Activated T-helper 9 cell treated with anti-CD3 and anti-CD28 coated beads, Interleukin-2, amount 50 U/mL, for 16 hours (primary cell): ENCODE data around the gene CBX4.
A peak's percentile ranks its signal among the peaks of the same experiment; 100 is the strongest.

ENCODE experiments used
- DNase-seq: peaks from one replicate; pipeline ENCODE4 v3.0.0-alpha.2; 2020; ENCODE audit warnings: low read depth

The CBX4 gene

GRCh38 chr17:79839356-79840268 is at the start of gene CBX4:
Gene CBX4 (minus strand): TSS chr17:79839440. CDS start chr17:79839251, 189 bp downstream.
- peak; percentile 88 for DNase-seq

DNA sequence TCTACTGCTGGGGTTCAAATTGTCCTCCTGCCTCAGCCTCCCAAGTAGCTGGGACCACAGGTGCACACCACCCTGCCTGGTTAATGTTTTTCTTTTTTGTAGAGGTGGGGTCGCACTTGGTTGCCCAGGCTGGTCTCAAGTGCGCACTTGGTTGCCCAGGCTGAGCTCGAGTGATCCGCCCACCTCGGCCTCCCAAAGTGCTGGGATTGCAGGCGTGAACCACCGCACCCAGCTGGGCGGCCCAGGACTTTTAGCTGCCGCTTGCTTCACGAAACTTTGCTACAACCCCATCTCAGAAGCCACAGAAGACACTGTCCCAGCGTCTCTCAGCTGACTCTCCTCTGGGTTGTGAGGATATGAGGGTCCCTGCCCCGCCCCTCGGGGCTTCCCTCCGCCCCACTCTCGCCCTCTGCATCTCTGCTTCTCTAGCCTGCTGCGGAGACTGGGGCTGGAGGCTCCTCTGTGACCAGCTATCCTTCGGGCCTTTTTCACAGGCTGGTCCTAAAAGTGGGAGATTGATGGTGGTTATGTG is 48.8 kb upstream of the CBX4 start:
- no peak for DNase-seq

GRCh38 chr17:79887451-79887991 is 48.3 kb upstream of the CBX4 start:
- no peak for DNase-seq

GRCh38 chr17:79883202-79883601 is 44.0 kb upstream of the CBX4 start:
- no peak for DNase-seq

DNA sequence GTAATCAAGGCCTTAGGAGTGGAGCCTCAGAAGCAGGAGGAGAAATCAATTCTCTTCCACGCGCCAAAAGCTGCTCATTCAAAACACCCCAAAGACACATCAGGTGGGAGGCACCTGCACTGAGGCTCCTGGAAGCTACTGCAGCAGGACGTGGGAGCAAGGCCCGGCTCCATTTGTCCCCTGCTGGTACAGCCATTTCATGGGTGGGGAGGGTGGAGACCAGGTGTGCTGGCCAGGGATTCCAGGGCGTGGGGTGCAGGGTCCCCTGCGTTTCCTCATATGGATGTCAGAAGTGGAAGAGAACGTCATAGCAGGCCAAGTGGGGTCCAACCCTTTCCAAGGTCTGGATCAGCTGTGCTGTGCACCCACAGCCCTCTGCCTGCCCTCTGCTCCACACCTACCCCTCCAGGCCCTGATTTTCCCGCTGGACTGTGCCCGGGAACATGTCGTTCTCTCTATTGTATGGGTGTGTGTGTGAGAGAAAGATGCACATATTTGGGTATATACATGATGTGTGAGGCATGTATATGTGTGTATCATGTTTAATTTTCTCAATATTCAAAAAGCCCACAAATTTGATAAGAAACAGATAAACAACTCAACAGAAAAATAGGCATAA is 39.2 kb upstream of the CBX4 start:
- DNase-seq: no peak

GRCh38 chr17:79877041-79877440 is 37.8 kb upstream of the CBX4 start:
- DNase-seq: no peak

DNA sequence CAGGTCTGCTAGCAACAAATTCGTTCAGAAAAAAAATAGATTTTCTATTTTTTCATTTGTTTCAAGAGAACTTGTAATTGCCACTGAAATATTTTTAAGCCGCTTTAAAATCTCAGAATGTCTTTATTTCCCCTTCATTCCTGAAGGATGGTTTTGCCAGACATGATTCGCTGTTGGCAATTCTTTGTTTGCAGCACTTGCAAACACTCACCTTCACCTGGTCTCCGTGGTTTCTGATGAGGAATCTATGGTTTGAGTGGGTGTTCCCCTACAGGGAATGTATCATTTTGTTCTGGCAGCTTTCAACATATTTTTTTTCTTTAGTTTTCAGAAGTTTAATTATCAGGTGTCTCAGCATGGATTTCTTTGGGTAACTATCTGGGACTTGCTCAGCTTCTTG is 36.3 kb upstream of the CBX4 start:
- no peak for DNase-seq

- no peak for DNase-seq
These were observed 35.2 kb upstream of the CBX4 start for GRCh38 chr17:79874329-79874981.

GRCh38 chr17:79873583-79873982 is 34.3 kb upstream of the CBX4 start:
- DNase-seq: no peak

DNA sequence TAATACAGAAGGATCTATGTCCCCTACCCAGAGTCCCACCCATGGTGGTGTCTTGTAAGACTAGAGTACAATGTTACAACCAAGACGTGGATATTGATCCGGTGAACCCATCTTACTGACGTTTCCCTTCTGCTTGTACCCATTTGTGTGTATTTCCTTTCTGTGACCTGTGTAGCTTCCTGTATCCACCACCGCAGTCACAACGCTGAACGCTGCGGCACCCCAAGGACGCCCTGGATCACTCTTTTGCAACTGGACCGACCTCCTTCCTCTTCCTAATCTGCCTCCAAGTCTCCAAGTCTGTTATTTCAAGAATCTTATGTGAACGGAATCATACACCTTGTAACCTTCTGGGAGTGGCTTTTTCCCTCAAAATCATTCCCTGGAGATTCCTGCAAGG is 33.5 kb upstream of the CBX4 start:
- DNase-seq: no peak

DNA sequence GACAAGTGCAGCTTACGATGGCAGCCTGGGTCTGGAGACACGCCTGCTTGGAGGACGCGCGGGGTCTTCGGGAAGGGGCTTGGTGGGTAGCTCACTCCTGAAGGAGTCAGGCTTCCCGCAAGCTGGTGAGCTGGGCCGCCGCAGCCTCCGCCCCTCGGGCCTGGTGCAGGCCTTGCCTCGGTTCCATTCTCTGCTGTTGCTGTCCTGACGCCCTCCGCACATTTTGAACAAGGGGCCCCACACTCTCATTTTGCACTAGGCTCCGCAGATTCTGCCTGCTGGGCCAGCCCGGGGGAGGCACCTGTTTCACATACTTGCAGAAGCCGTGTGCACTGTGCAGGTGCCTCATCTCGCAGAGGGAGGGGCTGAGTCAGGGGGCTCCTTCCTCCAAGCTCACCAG is 31.9 kb upstream of the CBX4 start:
- DNase-seq: no peak

DNA sequence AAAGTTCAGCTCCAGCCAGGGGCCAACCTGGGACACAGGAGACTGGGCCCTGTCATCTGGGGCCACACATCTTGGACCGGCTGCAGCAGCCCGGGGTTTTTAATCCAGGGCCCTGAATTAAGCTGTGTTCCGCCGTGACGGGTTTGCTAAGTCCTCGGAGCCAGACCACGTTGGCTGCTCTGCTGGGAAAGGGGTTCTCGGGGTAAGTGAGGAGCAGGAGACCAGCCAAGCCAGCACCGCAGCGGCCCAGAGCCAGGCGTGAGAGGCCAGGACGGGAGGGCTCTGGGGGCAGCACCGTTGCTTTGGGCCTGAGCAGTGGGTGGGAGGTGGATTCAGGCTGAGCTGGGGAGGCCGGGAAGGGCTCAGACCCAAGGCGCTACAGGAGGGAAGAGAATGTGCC is 31.3 kb upstream of the CBX4 start:
- DNase-seq: no peak

DNA sequence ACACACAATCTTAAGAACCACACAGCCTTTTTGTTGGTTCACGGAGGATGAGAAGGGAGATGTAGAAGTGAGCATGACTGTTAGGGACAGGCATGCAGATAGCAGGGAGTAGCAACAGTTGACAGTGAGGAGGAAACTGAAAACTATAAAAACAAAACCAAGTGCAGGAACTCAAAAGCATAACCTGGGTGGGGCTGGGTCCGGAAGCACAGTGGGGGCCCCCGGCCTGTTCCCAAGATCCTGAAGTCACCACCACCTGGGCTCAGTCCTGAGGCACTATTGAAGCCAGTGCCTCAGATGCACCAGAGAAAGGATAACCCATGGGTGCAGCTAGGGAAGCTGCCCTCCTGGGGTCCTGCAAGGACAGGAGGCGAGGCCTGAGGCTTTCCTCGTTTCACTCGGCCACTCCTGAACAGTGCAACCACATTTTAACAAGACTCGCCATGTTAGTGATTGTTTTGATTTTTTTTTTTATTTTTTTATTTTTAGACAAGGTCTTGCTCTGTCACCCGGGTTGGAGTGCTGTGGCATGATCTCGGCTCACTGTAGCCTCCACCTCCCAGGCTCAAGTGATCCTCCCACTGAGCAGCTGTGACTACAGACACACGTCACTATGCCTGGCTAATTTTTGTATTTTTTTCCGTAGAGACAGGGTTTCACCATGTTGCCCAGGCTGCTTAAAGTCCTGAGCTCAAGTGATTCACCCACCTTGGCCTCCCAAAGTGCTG is 27.7 kb upstream of the CBX4 start:
- DNase-seq: no peak

DNA sequence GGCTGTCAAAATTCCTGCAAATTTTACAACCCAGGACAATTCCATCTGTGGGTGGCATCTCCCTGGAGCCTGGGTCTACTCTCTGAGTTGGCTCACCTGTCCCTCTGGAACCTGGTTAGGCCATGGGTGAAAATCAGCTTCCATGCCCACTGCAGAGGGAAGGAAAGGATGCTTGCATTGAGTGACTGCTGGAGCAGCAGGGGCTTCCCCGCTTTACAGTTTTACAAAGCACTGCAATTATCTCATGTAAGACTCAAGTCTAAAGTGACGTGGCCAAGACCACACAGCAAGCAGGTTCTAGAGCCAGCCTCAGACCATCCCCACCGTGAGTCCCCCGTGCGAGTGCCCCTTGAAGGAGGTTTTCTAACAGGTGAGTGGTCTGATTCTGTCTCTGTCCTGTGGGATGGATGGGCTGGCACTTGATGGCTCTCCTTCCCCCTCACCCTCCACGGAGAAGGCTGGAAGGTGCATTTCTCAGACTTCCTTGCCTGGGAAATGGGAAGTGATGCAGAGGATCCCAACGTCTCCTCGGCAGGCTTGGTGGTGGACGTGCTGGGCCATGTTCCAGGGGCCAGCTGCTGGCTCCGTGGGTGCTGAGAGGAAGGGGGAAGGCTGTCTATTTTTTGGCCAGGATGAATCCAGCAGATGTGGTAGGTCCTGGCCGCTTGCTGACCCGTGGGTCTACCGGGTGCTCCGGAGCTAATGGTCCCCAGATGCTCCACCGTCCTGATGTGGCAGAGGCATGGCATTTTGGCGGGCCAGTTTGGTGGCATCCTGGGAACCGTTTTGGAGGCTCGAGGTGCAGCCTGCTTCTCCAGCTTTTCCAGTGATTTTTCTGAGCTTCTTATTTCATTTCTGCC is 26.3 kb upstream of the CBX4 start:
- DNase-seq: no peak

- DNase-seq: no peak
These were observed 25.5 kb upstream of the CBX4 start for GRCh38 chr17:79864617-79865250.

DNA sequence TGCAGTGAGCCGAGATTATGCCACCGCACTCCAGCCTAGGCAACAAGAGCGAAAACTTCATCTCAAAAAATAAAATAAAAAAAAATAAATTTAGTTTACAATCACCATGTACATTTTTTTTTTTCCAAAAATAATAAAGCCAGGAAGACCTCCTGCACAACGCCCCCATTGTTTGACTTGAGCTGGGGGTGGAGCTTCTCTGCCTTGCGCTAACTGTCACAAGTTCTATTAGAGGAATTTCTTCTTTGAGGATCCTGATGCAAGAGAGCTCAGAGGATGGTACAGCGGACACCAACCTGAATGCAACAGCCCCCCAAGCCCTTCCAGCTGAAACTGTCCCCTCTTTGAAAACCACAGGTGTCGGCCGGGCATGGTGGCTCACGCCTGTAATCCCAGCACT is 24.9 kb upstream of the CBX4 start:
- no peak for DNase-seq

- DNase-seq: no peak
These were observed 23.7 kb upstream of the CBX4 start for GRCh38 chr17:79862771-79863440.

DNA sequence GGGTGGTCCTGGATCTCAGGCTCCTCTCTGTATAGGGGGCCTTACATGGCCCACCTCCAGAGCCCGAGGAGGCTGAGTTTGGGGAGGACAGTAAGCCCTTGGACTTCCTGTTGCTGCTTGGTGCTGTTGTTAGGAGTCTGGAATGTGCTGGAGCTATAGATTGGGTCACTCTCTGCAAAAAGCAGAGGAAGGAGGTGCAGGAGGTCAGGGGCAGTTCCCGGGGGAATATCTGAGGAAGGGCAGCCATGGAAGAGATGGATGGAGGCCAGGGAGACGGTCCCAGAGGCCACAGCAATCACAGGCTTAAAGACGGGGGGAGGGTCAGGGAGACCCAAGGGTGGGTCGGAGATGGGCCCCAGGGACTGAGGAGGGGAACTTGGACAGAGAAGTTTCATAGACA is 23.0 kb upstream of the CBX4 start:
- no peak for DNase-seq

- DNase-seq: no peak
These were observed 22.4 kb upstream of the CBX4 start for GRCh38 chr17:79861413-79862216.
